GM08714 (cell line): ENCODE data around the gene C20orf173.

Experiments used
- H3K4me3 ChIP-seq: fragments of 200-500 bp; sonication (Bioruptor generic); 2 replicates; pipeline ENCODE4 v1.5.1; 2014; ENCODE audit warnings: mild to moderate bottlenecking, low read length, inconsistent platforms
- ZNF274 ChIP-seq: IDR thresholded peaks from 2 replicates; pipeline ENCODE4 v1.6.1; 2012; ENCODE audit warnings: mild to moderate bottlenecking, low read depth, low read length

The C20orf173 gene

GRCh38 chr20:35506872-35507638, 22.4 kb downstream of the C20orf173 start:
- TF ChIP-seq ZNF274, result no peak
- H3K4me3 ChIP-seq, result no peak overlapping the region

GRCh38 chr20:35506179-35506578, 23.3 kb downstream of the C20orf173 start:
- H3K4me3 ChIP-seq, result no peak overlapping the region
- no peak for TF ChIP-seq ZNF274

GRCh38 chr20:35504751-35505150, 24.7 kb downstream of the C20orf173 start:
- no peak overlapping the region for H3K4me3 ChIP-seq
- no peak for TF ChIP-seq ZNF274

GRCh38 chr20:35503841-35504561, 25.5 kb downstream of the C20orf173 start:
- H3K4me3 ChIP-seq, result no peak overlapping the region
- no peak for TF ChIP-seq ZNF274

GRCh38 chr20:35503281-35503680, 26.2 kb downstream of the C20orf173 start:
- no peak overlapping the region for H3K4me3 ChIP-seq
- no peak for TF ChIP-seq ZNF274

- no peak for TF ChIP-seq ZNF274
- no peak overlapping the region for H3K4me3 ChIP-seq
Observed at GRCh38 chr20:35502352-35502751, 27.1 kb downstream of the C20orf173 start.

- no peak overlapping the region for H3K4me3 ChIP-seq
Observed at GRCh38 chr20:35499271-35499670, 30.2 kb downstream of the C20orf173 start.

GRCh38 chr20:35497780-35498189, 31.7 kb downstream of the C20orf173 start:
- H3K4me3 ChIP-seq, result no peak overlapping the region
- no peak for TF ChIP-seq ZNF274

More at GRCh38 chr20:35499271-35499670, 30.2 kb downstream of the C20orf173 start:
- TF ChIP-seq ZNF274, result no peak

GRCh38 chr20:35497320-35497719, 32.1 kb downstream of the C20orf173 start:
- no peak for TF ChIP-seq ZNF274
- no peak overlapping the region for H3K4me3 ChIP-seq

GRCh38 chr20:35496481-35496880, 33.0 kb downstream of the C20orf173 start:
- no peak for TF ChIP-seq ZNF274
- H3K4me3 ChIP-seq, result no peak overlapping the region

GRCh38 chr20:35492352-35492751, 37.1 kb downstream of the C20orf173 start:
- H3K4me3 ChIP-seq, result no peak overlapping the region
- no peak for TF ChIP-seq ZNF274

- H3K4me3 ChIP-seq, result peak overlapping the region; percentile 74; the same call in 1 of the 2 replicates
- no peak for TF ChIP-seq ZNF274
Observed at GRCh38 chr20:35491823-35492222, 37.6 kb downstream of the C20orf173 start.

GRCh38 chr20:35490736-35491181, 38.7 kb downstream of the C20orf173 start:
- peak overlapping the region; percentile 74 for H3K4me3 ChIP-seq
- no peak for TF ChIP-seq ZNF274

- peak overlapping the region; percentile 74; the same call in 1 of the 2 replicates for H3K4me3 ChIP-seq
- no peak for TF ChIP-seq ZNF274
Observed at GRCh38 chr20:35489717-35490116, 39.7 kb downstream of the C20orf173 start.

GRCh38 chr20:35487479-35487878, 42.0 kb downstream of the C20orf173 start:
- TF ChIP-seq ZNF274, result no peak
- no peak overlapping the region for H3K4me3 ChIP-seq
